ENCODE results near the gene TRPV6. TPM values are rescaled to one million over a fixed set of nuclear protein-coding genes. Genes with fewer than 3 reads are reported as not detected.
A peak's percentile ranks its signal among the peaks of the same experiment; 100 is the strongest.

The TRPV6 gene
- total and polyA plus RNA-seq, 2 of the 4 experiments (the other 2 are of a cell fraction): 0.03 TPM; not detected in 1

DNA sequence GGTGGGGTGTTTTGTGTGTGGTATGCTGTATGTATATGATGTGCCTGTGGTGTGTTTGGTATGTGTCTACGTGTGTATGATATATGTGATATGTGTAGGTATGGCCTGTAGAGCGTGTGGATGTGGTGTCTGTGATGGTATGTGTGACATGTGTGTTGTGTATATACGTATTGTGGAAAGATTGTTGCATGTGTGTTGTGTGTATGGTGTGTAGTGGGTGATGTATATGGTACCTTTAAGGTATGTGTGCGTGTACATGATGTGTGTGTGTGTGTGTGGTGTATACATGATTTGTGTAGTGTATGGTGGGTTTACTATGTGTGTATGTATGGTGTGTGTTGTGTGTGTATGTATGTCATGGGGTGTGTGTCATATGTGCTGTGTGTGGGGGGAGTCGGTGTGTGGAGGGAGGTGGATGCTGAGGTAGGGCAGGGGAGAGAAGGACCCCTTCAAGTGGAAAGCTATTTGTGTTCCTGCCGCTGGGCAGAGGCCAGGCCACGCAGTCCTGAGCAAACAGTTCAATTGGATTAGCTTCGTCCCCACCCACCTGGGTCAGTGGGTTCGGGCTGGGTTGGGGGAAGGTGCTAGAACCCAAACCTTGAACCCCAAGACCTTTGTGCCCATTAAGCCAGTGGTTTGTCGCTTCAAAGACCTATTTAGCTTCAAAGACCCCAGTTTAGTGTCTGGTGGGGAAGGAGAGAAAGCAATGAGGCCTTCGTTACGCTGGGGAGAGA lies 1.9 kb upstream of the TRPV6 start:
- Histone ChIP-seq H3K14ac (replicated peaks; ENCODE audit: low read depth, low read length) (no peak overlapping the region), H3K4me1 (ENCODE audit: control insufficient read depth, insufficient read depth, low read length) (no peaks in the 10 kb centered on the region), H3K9me1 (ENCODE audit: insufficient read depth, low read length) (no peaks in the 10 kb centered on the region), H3K56ac (ENCODE audit: extremely low read depth, insufficient read depth, low read length) (no peak overlapping the region), H2BK15ac (ENCODE audit: low read depth, low read length) (no peak overlapping the region), H2AK9ac (replicated peaks; ENCODE audit: low read depth, low read length, poor library complexity) (no peak overlapping the region), H2AK5ac (ENCODE audit: low read depth, low read length) (no peak overlapping the region), H3K18ac (ENCODE audit: low read depth, low read length) (no peak overlapping the region), H3K23ac (ENCODE audit: low read depth, low read length) (no peak overlapping the region), H3K79me1 (ENCODE audit: low read depth in 1 of 2, low read length in 2 of 2) (no peaks in the 10 kb centered on the region), H3K27me3 (ENCODE audit: control insufficient read depth, insufficient read depth, low read length) (no peaks in the 10 kb centered on the region), H4K20me1 (ENCODE audit: insufficient read depth, low read length) (no peaks in the 10 kb centered on the region), H2BK120ac (ENCODE audit: low read depth, low read length) (no peak overlapping the region), H4K5ac (ENCODE audit: low read depth, low read length) (no peak overlapping the region), H4K91ac (ENCODE audit: insufficient read depth, low read depth, low read length) (no peak overlapping the region), H3K9ac (ENCODE audit: low read depth, low read length) (no peak overlapping the region), H3K36me3 (ENCODE audit: control insufficient read depth, insufficient read depth, low read length) (no peaks in the 10 kb centered on the region), H3K4me2 (ENCODE audit: low read depth, low read length) (no peak overlapping the region), H2BK20ac (ENCODE audit: low read depth, low read length) (no peak overlapping the region), H3K4me3 (ENCODE audit: insufficient read depth, low read depth, low read length) (no peak overlapping the region), H2BK5ac (ENCODE audit: low read depth, low read length, poor library complexity, severe bottlenecking) (peak overlapping the region; percentile 54), H3K27ac (ENCODE audit: insufficient read depth, low read length) (no peak overlapping the region), H3K4ac (ENCODE audit: low read depth, low read length) (no peak overlapping the region), H4K8ac (ENCODE audit: low read depth in 2 of 2, low read length in 2 of 2) (no peak overlapping the region), H2AFZ (replicated peaks; ENCODE audit: low read length, poor library complexity) (no peak overlapping the region), H3K9me3 (ENCODE audit: control insufficient read depth, insufficient read depth, low read length) (peaks cover 6% of the 10 kb centered on the region; the same call in 1 of the 2 replicates)
- dilution Hi-C loops (cut with HindIII; ENCODE audit: low sequenced_read_pairs, unreplicated experiment): no loop called here
- TF ChIP-seq MAFK (IDR thresholded peaks at IDR 0.05; ENCODE audit: low read depth, low read length) (no peak), MAZ (IDR thresholded peaks at IDR 0.05; ENCODE audit: borderline replicate concordance, low read depth, low read length) (no peak), POLR2A (IDR thresholded peaks at IDR 0.05; ENCODE audit: low read depth, low read length) (no peak), FOS (IDR thresholded peaks at IDR 0.05; ENCODE audit: low read depth, low read length) (no peak), BHLHE40 (IDR thresholded peaks at IDR 0.05; ENCODE audit: low read depth, low read length) (no peak), NFE2L2 (IDR thresholded peaks at IDR 0.05; ENCODE audit: low read depth, low read length) (no peak), CHD1 (IDR thresholded peaks at IDR 0.05; ENCODE audit: low read depth, low read length) (no peak), RCOR1 (IDR thresholded peaks at IDR 0.05; ENCODE audit: insufficient replicate concordance, low read length) (no peak)
- TF ChIP-seq, protein P1, sequence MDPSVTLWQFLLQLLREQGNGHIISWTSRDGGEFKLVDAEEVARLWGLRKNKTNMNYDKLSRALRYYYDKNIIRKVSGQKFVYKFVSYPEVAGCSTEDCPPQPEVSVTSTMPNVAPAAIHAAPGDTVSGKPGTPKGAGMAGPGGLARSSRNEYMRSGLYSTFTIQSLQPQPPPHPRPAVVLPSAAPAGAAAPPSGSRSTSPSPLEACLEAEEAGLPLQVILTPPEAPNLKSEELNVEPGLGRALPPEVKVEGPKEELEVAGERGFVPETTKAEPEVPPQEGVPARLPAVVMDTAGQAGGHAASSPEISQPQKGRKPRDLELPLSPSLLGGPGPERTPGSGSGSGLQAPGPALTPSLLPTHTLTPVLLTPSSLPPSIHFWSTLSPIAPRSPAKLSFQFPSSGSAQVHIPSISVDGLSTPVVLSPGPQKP (IDR thresholded peaks at IDR 0.05; ENCODE audit: borderline replicate concordance, low read depth, low read length): no peak
- TF ChIP-seq, protein P2, sequence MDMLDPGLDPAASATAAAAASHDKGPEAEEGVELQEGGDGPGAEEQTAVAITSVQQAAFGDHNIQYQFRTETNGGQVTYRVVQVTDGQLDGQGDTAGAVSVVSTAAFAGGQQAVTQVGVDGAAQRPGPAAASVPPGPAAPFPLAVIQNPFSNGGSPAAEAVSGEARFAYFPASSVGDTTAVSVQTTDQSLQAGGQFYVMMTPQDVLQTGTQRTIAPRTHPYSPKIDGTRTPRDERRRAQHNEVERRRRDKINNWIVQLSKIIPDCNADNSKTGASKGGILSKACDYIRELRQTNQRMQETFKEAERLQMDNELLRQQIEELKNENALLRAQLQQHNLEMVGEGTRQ (IDR thresholded peaks at IDR 0.05; ENCODE audit: low read depth, low read length): no peak
- in situ Hi-C loops (cut with MboI; ENCODE audit: low sequenced_read_pairs): no loop called here
- ATAC-seq (ENCODE audit: low read depth) (no peak), DNase-seq (no peak)
- 30% methylated on average over 2 of the region's 12 CpGs; no CpG with 5 or more reads in 1 of the 2 experiments for WGBS, 2 experiments (ENCODE audit: extremely low coverage in 2 of 2, insufficient read length in 1 of 2)
- intact Hi-C loops (cut with micrococcal nuclease): no loop called here
- POLR2A ChIA-PET (ENCODE audit: unreplicated experiment): no interaction called here
- CTCF ChIA-PET: no interaction called here
- no TSS peak for BruUV-seq (replicated peaks)
